Stimulated activated CD8-positive, alpha-beta memory T cell treated with anti-CD3 and anti-CD28 coated beads, Interleukin-4, amount 100 ng/mL, for 48 hours (primary cell): ENCODE measurements around the gene ZNF593OS.

Source experiments
- DNase-seq: peaks from one replicate; pipeline ENCODE4 v3.0.0-alpha.2; 2020

The ZNF593OS gene

GRCh38 chr1:26171084-26172072 lies at the start of gene ZNF593OS:
Gene ZNF593OS (minus strand): TSS chr1:26171832. CDS start chr1:26171661, 171 bp downstream.
- DNase-seq: no peak

GRCh38 chr1:26221094-26221493 lies 49.5 kb upstream of the ZNF593OS start:
- no peak for DNase-seq

GRCh38 chr1:26220199-26220912 lies 48.7 kb upstream of the ZNF593OS start:
- DNase-seq: no peak

GRCh38 chr1:26218906-26219494 lies 47.4 kb upstream of the ZNF593OS start:
- DNase-seq: no peak

- no peak for DNase-seq
Observed at GRCh38 chr1:26215246-26215645, 43.6 kb upstream of the ZNF593OS start.

- DNase-seq: no peak
Observed at GRCh38 chr1:26213335-26213905, 41.8 kb upstream of the ZNF593OS start.

- no peak for DNase-seq
Observed at GRCh38 chr1:26212726-26213125, 41.1 kb upstream of the ZNF593OS start.

- no peak for DNase-seq
Observed at GRCh38 chr1:26210147-26210870, 38.7 kb upstream of the ZNF593OS start.

GRCh38 chr1:26203642-26204318 lies 32.1 kb upstream of the ZNF593OS start:
- DNase-seq: no peak

GRCh38 chr1:26200413-26200812 lies 28.8 kb upstream of the ZNF593OS start:
- no peak for DNase-seq

- no peak for DNase-seq
Observed at GRCh38 chr1:26197813-26198212, 26.2 kb upstream of the ZNF593OS start.

- no peak for DNase-seq
Observed at GRCh38 chr1:26197301-26197700, 25.7 kb upstream of the ZNF593OS start.

GRCh38 chr1:26195805-26196204 lies 24.2 kb upstream of the ZNF593OS start:
- no peak for DNase-seq

GRCh38 chr1:26191739-26192138 lies 20.1 kb upstream of the ZNF593OS start:
- no peak for DNase-seq

- DNase-seq: no peak
Observed at GRCh38 chr1:26190373-26190987, 18.8 kb upstream of the ZNF593OS start, which contains the start of gene CATSPER4. Gene CATSPER4 (plus strand): TSS chr1:26190602. CDS start chr1:26190628, 26 bp downstream.

- no peak for DNase-seq
Observed at GRCh38 chr1:26189751-26190275, 18.2 kb upstream of the ZNF593OS start.

GRCh38 chr1:26189331-26189730 lies 17.7 kb upstream of the ZNF593OS start:
- no peak for DNase-seq

- no peak for DNase-seq
Observed at GRCh38 chr1:26188477-26188876, 16.8 kb upstream of the ZNF593OS start.

GRCh38 chr1:26187882-26188281 lies 16.2 kb upstream of the ZNF593OS start:
- DNase-seq: no peak

- no peak for DNase-seq
Observed at GRCh38 chr1:26184883-26185282, 13.3 kb upstream of the ZNF593OS start.

GRCh38 chr1:26184086-26184485 lies 12.5 kb upstream of the ZNF593OS start:
- no peak for DNase-seq
